Pancreas (tissue), 10 donors: ENCODE data around the gene TEK. TPM values are rescaled to one million over a fixed set of nuclear protein-coding genes. Genes with fewer than 3 reads are reported as not detected.

Source experiments
- ATAC-seq, 4 donors: fragments of 200-7000 bp; cut with Tn5 transposase; one replicate each; pipeline versions ENCODE4 v1.8.0 to v1.9.1; 2020; ENCODE audit warnings: mild to moderate bottlenecking in 4 of 4, moderate library complexity in 4 of 4
- DNase-seq, 6 donors: peaks; one replicate each; pipeline ENCODE4 v3.0.0-alpha.2; 2020
- FAIRE-seq: peaks from 2 replicates; lab custom pipeline; 2012; peaks lifted over from hg19 to GRCh38; lab: Jason Lieb, UNC
- H3K27ac ChIP-seq, 4 donors: fragments of 200-600 bp; sonication (generic); 1 replicate in 3 of 4; 2 replicates in 1 of 4; pipeline versions ENCODE4 v1.5.0 to v1.8.0; 2020
- H3K27me3 ChIP-seq, 4 donors: fragments of 200-600 bp; one replicate each; pipeline ENCODE4 v1.8.0; 2021
- H3K36me3 ChIP-seq, 3 donors: fragments of 200-600 bp; sonication (generic) in 1 of 3; one replicate each; pipeline versions ENCODE4 v1.5.0 to v1.8.0; 2020 to 2021
- H3K4me1 ChIP-seq, 3 donors: fragments of 200-600 bp; one replicate each; pipeline ENCODE4 v1.8.0; 2021
- H3K4me3 ChIP-seq, 4 donors: fragments of 200-600 bp; sonication (generic) in 2 of 4; one replicate each; pipeline versions ENCODE4 v1.5.0 to v1.8.0; 2020 to 2021
- H3K9me3 ChIP-seq, 4 donors: fragments of 200-600 bp; one replicate each; pipeline ENCODE4 v1.8.0; 2021
- CTCF ChIP-seq, 4 donors: fragments of 200-600 bp; sonication (generic) in 3 of 4; IDR thresholded peaks; one replicate each; pipeline versions ENCODE4 v1.5.0 to v1.8.0; 2021; ENCODE audit warnings: antibody characterized with exemption in 4 of 4
- WGBS, 2 donors: extraction: QIAGEN DNeasy Blood & Tissue Kit; methylation state at CpG; one replicate each; pipeline ENCODE4 v1.1.7; 2013; 5-methylcytosine and 5-hydroxymethylcytosine counted together
- intact Hi-C, 3 donors: fragments of 100-400 bp; cut with DNase I; formaldehyde crosslinking; loops; one replicate each; pipeline versions ENCODE4 v1.11.1 to v1.14.2; 2022
- polyA plus RNA-seq, 2 donors: library from polyadenylated mRNA; stranded (reverse); fragments of 200-250 nt; gene quantifications; one replicate each; pipeline ENCODE4 v1.2.3, GENCODE V29; 2013
- total RNA-seq, 6 donors: library from RNA; stranded (reverse); fragmentation: NEBNext Ultra II Directional in 4 of 6; extraction: Animal tissue kit (Norgen Biotek cat#: 25700) in 4 of 6; gene quantifications; one replicate each; pipeline versions ENCODE4 v1.2.1 to v1.2.4, GENCODE V29; 2021 to 2023
- donor health status: healthy with polysubstance abuse.
- donor health status: DM: no; HTN: no; CAD: no; lungs with moderate emphysema.
- donor health status: DM: no; HTN: no; CAD: no.
- donor health status: control.
- donor health status: control.
- donor health status: Bipolar disorder and iron deficiency.
- donor health status: DM: yes; HTN: yes; CAD: no.
- donor health status: DM: no; HTN: no; CAD: no.
- donor health status: DM: no; HTN: no; CAD: no.
- donor health status: DM: yes; HTN: yes; CAD: no.

The TEK gene
- total and polyA plus RNA-seq, 8 donors: 0.91 to 3.8 (median 1.9) TPM

GRCh38 chr9:27157736-27158135, 48.7 kb downstream of the TEK start:
- DNase-seq (no peak), ATAC-seq (no peak), FAIRE-seq (no peak)
- TF ChIP-seq CTCF (IDR thresholded peaks at IDR 0.05): no peak
- Histone ChIP-seq H3K4me3 (no peak overlapping the region), H3K9me3 (no peaks in the 10 kb centered on the region), H3K27ac (no peak overlapping the region), H3K4me1 (no peaks in the 10 kb centered on the region), H3K36me3 (no peaks in the 10 kb centered on the region), H3K27me3 (no peaks in the 10 kb centered on the region)
- 86 to 90% methylated on average over 6 of the region's 6 CpGs for WGBS, 2 donors
- intact Hi-C loops: no loop called here

GRCh38 chr9:27160636-27161035, 51.6 kb downstream of the TEK start:
- Histone ChIP-seq H3K4me1 (no peaks in the 10 kb centered on the region), H3K27ac (no peak overlapping the region), H3K9me3 (no peaks in the 10 kb centered on the region), H3K4me3 (no peak overlapping the region), H3K36me3 (no peaks in the 10 kb centered on the region), H3K27me3 (no peaks in the 10 kb centered on the region)
- ATAC-seq (no peak), FAIRE-seq (no peak), DNase-seq (no peak)
- no peak for TF ChIP-seq CTCF (IDR thresholded peaks at IDR 0.05)
- 47 to 56% methylated on average over 2 of the region's 2 CpGs for WGBS, 2 donors
- intact Hi-C loops: no loop called here

- FAIRE-seq: no peak
- intact Hi-C loops: no loop called here
- H3K36me3 ChIP-seq: no peaks in the 10 kb centered on the region
- 12 to 22% methylated on average over 2 of the region's 2 CpGs for WGBS, 2 donors
- H3K4me1 ChIP-seq: no peaks in the 10 kb centered on the region
- TF ChIP-seq CTCF (IDR thresholded peaks at IDR 0.05): no peak
- DNase-seq: no peak
- ATAC-seq: no peak
- no peaks in the 10 kb centered on the region for H3K9me3 ChIP-seq
- H3K4me3 ChIP-seq: no peak overlapping the region
- no peak overlapping the region for H3K27ac ChIP-seq
- H3K27me3 ChIP-seq: no peaks in the 10 kb centered on the region
These were observed 53.0 kb downstream of the TEK start for GRCh38 chr9:27162045-27162444.

- no peak for TF ChIP-seq CTCF (IDR thresholded peaks at IDR 0.05)
- no peaks in the 10 kb centered on the region for H3K27me3 ChIP-seq
- FAIRE-seq (no peak), ATAC-seq (no peak), DNase-seq (no peak)
- no peak overlapping the region for H3K4me3 ChIP-seq
- 40% methylated on average over 3 of the region's 3 CpGs for WGBS, 2 donors
- H3K9me3 ChIP-seq: no peaks in the 10 kb centered on the region
- H3K4me1 ChIP-seq: no peaks in the 10 kb centered on the region
- intact Hi-C loops: no loop called here
- H3K27ac ChIP-seq: no peak overlapping the region
- no peaks in the 10 kb centered on the region for H3K36me3 ChIP-seq
These were observed 56.0 kb downstream of the TEK start for GRCh38 chr9:27165068-27165467.

GRCh38 chr9:27165670-27166069, 56.6 kb downstream of the TEK start:
- 57 to 68% methylated on average over 10 of the region's 10 CpGs for WGBS, 2 donors
- intact Hi-C loops: no loop called here
- Histone ChIP-seq H3K27ac (no peak overlapping the region), H3K4me1 (no peaks in the 10 kb centered on the region), H3K36me3 (no peaks in the 10 kb centered on the region), H3K9me3 (no peaks in the 10 kb centered on the region), H3K27me3 (no peaks in the 10 kb centered on the region), H3K4me3 (no peak overlapping the region)
- DNase-seq (no peak), FAIRE-seq (no peak), ATAC-seq (no peak)
- TF ChIP-seq CTCF (IDR thresholded peaks at IDR 0.05): no peak
